Activated CD4-positive, alpha-beta T cell treated with anti-CD3 and anti-CD28 coated beads, Interleukin-2, amount 50 U/mL, for 4 hours (primary cell): ENCODE measurements around the gene SPATS2L.

Source experiments
- DNase-seq, 2 experiments: peaks; one replicate each; pipeline ENCODE4 v3.0.0-alpha.2; 2020

The SPATS2L gene

DNA sequence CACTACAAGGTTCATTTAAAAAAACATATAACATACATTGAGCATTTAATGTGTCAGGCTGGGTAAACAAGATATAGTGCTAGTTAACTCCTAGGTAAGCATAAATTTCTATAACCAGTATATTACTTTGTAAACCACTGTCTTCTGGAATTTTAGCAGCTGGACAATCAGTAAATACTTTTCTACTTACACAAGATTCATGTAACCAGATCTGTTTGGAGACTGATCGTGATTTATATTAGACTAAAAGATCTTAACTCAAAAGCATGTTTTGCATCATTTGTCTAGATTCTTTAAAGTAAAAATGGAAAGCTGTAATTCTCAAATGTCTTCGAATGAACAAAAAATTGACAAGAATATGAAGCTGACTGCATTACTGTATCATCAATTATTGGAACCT is 218.6 kb downstream of the SPATS2L start:
- no peak for DNase-seq

DNA sequence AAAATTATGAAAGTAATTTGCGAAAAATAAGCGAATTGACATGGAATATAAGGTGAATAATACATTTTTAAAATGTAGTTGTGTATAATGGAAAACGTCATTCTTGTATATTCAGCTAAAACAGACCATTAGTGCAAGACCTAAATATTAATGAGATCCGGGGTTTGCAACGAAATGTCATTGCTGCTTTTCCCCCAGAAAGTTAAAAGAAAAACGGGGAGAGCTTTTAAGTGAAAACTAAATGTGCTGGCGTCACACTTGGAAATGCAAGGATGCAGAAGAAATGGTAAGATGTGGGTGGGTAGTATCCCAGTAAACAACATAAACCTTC is 219.0 kb downstream of the SPATS2L start:
- no peak for DNase-seq

DNA sequence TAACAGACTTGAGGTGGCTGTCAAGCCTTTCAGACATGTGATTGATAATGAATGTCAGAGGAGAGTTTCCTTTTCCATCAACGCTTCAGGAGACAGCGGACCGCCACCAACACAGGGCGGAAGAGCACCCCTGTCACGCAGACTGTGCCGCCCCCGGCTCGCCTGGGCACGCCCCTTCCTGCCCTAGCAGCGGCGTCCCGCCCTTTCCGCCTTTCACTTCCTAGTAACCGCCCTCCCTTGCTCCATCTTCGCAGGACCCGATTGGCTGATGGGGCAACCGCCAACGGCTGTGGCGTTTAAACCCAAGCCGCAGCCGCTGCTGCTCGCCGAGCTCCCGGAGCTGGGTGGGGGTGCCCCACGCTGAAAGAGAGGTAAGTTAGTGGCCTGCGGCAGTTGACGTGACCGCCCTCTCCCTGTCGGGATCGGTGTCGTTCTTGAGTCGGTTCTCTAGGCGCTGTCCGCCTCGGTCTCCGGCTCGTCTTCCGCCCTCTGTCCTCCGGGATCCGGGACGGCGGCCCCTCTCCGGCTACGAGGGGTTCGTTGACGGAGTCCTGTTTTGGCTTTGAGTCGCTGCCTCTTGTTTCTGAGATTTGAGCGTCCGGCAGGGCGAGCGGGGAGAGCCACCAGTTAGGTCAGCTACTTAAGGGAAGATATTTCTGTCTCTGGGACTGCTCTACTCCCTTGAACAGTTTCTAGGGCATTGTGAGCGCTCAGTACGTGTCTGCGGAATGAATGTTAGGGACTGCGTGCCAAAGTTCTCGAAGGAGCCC is 219.6 kb downstream of the SPATS2L start, which contains the start of gene SGO2:
SGO2 (plus strand) TSS at position 326 of the 770 bp plus-strand sequence. CDS start 6,769 bp downstream, outside the sequence.
- DNase-seq = peak; percentile 95

DNA sequence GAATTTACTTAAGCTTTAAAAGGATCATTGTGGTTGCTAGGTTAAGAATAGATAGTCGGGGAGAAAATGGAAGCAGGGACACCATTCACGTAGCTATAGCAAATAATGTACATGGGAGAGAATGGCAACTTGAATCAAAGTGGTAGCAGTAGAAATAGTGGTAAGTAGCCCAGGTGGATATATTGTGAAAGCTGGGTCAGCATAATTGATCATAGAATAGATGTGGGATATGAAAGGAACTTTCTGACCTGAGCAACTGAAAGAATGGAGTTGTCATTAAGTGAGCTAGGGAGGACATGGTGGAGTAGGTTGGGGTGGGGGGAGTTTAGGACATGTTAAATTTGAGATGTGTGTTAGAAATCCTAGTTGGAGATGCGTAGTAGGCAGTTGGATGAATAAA is 221.7 kb downstream of the SPATS2L start:
- no peak for DNase-seq
